Spinal cord (tissue), 10 donors: ENCODE data around the gene POLR3A. TPM values are rescaled to one million over a fixed set of nuclear protein-coding genes. Genes with fewer than 3 reads are reported as not detected.
A peak's percentile ranks its signal among the peaks of the same experiment; 100 is the strongest.

Experiments used
- DNase-seq, 6 donors: peaks; one replicate each; pipeline versions ENCODE4 v3.0.0 to v3.0.0-alpha.2; 2013 to 2015; ENCODE audit warnings: low spot score in 6 of 6, low read depth in 4 of 6
- H3K27ac ChIP-seq: one replicate; pipeline ENCODE4 v1.5.1; 2013; ENCODE audit warnings: low read depth, low read length, control low read depth
- H3K27me3 ChIP-seq: one replicate; pipeline ENCODE4 v1.6.1; 2013; ENCODE audit warnings: low read length; ENCODE audit not compliant: control insufficient read depth, insufficient read depth
- H3K36me3 ChIP-seq: one replicate; pipeline ENCODE4 v1.6.1; 2013; ENCODE audit warnings: low read length; ENCODE audit not compliant: control insufficient read depth, insufficient read depth
- H3K4me1 ChIP-seq: one replicate; pipeline ENCODE4 v1.6.1; 2013; ENCODE audit warnings: low read length; ENCODE audit not compliant: control insufficient read depth, insufficient read depth
- H3K4me3 ChIP-seq: one replicate; pipeline ENCODE4 v1.5.1; 2013; ENCODE audit warnings: low read depth, low read length, control low read depth
- H3K9me3 ChIP-seq: one replicate; pipeline ENCODE4 v1.6.1; 2013; ENCODE audit warnings: low read length; ENCODE audit not compliant: control insufficient read depth, insufficient read depth
- WGBS: methylation state at CpG from one replicate; pipeline ENCODE4 v1.1.5; 2013; ENCODE audit warnings: missing lambda C conversion rate; ENCODE audit not compliant: insufficient coverage; 5-methylcytosine and 5-hydroxymethylcytosine counted together
- polyA plus RNA-seq, 2 donors: library from polyadenylated mRNA; unstranded; fragments of 120-200 nt; gene quantifications; one replicate each; pipeline ENCODE4 v1.2.1, GENCODE V29; 2013; ENCODE audit not compliant: insufficient read length in 2 of 2
- total RNA-seq, 2 donors: library from RNA; depleted of rRNA in 1 of 2; stranded (reverse); fragments of 120-200 nt in 1 of 2; fragments of >200 nt in 1 of 2; gene quantifications; one replicate each; pipeline versions ENCODE4 v1.2.3 to v1.2.4, GENCODE V29; 2013 to 2014
- donor health status: healthy.

POLR3A gene
- total and polyA plus RNA-seq, 4 donors, result 15.3 to 25.8 (median 22.9) TPM

GRCh38 chr10:78041170-78042057, 12.1 kb upstream of the POLR3A start:
- 81% methylated on average over 5 of the region's 5 CpGs for WGBS
- Histone ChIP-seq H3K4me3 (no peak overlapping the region), H3K27ac (no peak overlapping the region), H3K36me3 (peaks cover 28% of the 10 kb centered on the region), H3K4me1 (peaks cover 7% of the 10 kb centered on the region), H3K9me3 (no peaks in the 10 kb centered on the region), H3K27me3 (no peaks in the 10 kb centered on the region)
- DNase-seq, result no peak

- no peaks in the 10 kb centered on the region for H3K27me3 ChIP-seq
- H3K9me3 ChIP-seq, result no peaks in the 10 kb centered on the region
- no peak overlapping the region for H3K27ac ChIP-seq
- peaks cover 10% of the 10 kb centered on the region for H3K4me1 ChIP-seq
- H3K4me3 ChIP-seq, result no peak overlapping the region
- 44% methylated on average over 3 of the region's 3 CpGs for WGBS
- H3K36me3 ChIP-seq, result peaks cover 37% of the 10 kb centered on the region
- no peak for DNase-seq
Measured at GRCh38 chr10:78039743-78040142, 10.4 kb upstream of the POLR3A start.

- no peak overlapping the region for H3K27ac ChIP-seq
- 51% methylated on average over 4 of the region's 5 CpGs for WGBS
- H3K27me3 ChIP-seq, result no peaks in the 10 kb centered on the region
- H3K36me3 ChIP-seq, result peaks cover 37% of the 10 kb centered on the region
- no peak overlapping the region for H3K4me3 ChIP-seq
- H3K4me1 ChIP-seq, result peaks cover 10% of the 10 kb centered on the region
- no peak for DNase-seq
- no peaks in the 10 kb centered on the region for H3K9me3 ChIP-seq
Measured at GRCh38 chr10:78038791-78039547, 9.7 kb upstream of the POLR3A start.

GRCh38 chr10:78038105-78038504, 8.8 kb upstream of the POLR3A start:
- WGBS, result no CpG with 5 or more reads among the region's 2 CpGs
- peaks cover 37% of the 10 kb centered on the region for H3K36me3 ChIP-seq
- DNase-seq, result no peak
- H3K4me3 ChIP-seq, result no peak overlapping the region
- no peaks in the 10 kb centered on the region for H3K27me3 ChIP-seq
- H3K9me3 ChIP-seq, result no peaks in the 10 kb centered on the region
- peaks cover 12% of the 10 kb centered on the region for H3K4me1 ChIP-seq
- H3K27ac ChIP-seq, result no peak overlapping the region

- Histone ChIP-seq H3K36me3 (peaks cover 25% of the 10 kb centered on the region), H3K27ac (no peak overlapping the region), H3K27me3 (no peaks in the 10 kb centered on the region), H3K4me3 (no peak overlapping the region), H3K9me3 (no peaks in the 10 kb centered on the region), H3K4me1 (peaks cover 15% of the 10 kb centered on the region)
- no peak for DNase-seq
- WGBS, result 89% methylated on average over 7 of the region's 9 CpGs
Measured at GRCh38 chr10:78035933-78036583, 6.7 kb upstream of the POLR3A start.

GRCh38 chr10:78035437-78035836, 6.1 kb upstream of the POLR3A start:
- Histone ChIP-seq H3K36me3 (peaks cover 20% of the 10 kb centered on the region), H3K4me3 (no peak overlapping the region), H3K4me1 (peaks cover 15% of the 10 kb centered on the region), H3K9me3 (no peaks in the 10 kb centered on the region), H3K27ac (no peak overlapping the region), H3K27me3 (no peaks in the 10 kb centered on the region)
- DNase-seq, result no peak
- WGBS, result 90% methylated on average over 5 of the region's 5 CpGs

- peaks cover 20% of the 10 kb centered on the region for H3K36me3 ChIP-seq
- WGBS, result 83% methylated on average over 1 of the region's 5 CpGs
- DNase-seq, result no peak
- no peaks in the 10 kb centered on the region for H3K9me3 ChIP-seq
- peak overlapping the region; percentile 91 for H3K4me3 ChIP-seq
- no peak overlapping the region for H3K27ac ChIP-seq
- H3K27me3 ChIP-seq, result no peaks in the 10 kb centered on the region
- H3K4me1 ChIP-seq, result peaks cover 15% of the 10 kb centered on the region
Measured at GRCh38 chr10:78035025-78035424, 5.7 kb upstream of the POLR3A start.

GRCh38 chr10:78033637-78034470, 4.5 kb upstream of the POLR3A start, which contains the start of gene RPS24:
Gene RPS24, plus strand, starts transcription at chr10:78033863. Its CDS starts 39 bp downstream, at chr10:78033902.
- peak within 1 kb of the TSS; percentile 91 for H3K4me3 ChIP-seq
- WGBS, result under 1% methylated on average over 48 of the region's 55 CpGs
- peak; percentile 91 to 99 (median 98) for DNase-seq
- H3K27ac ChIP-seq, result peak within 1 kb of the TSS; percentile 68
- peaks cover 15% of the 10 kb centered on the region for H3K4me1 ChIP-seq
- H3K27me3 ChIP-seq, result no peaks in the 10 kb centered on the region
- peaks cover 18% of the 10 kb centered on the region for H3K36me3 ChIP-seq
- H3K9me3 ChIP-seq, result no peaks in the 10 kb centered on the region

GRCh38 chr10:78033387-78033636, 4.0 kb upstream of the POLR3A start:
- peaks cover 16% of the 10 kb centered on the region for H3K4me1 ChIP-seq
- WGBS, result no CpG with 5 or more reads among the region's 4 CpGs
- H3K9me3 ChIP-seq, result no peaks in the 10 kb centered on the region
- peak overlapping the region; percentile 91 for H3K4me3 ChIP-seq
- DNase-seq, result no peak
- peak overlapping the region; percentile 68 for H3K27ac ChIP-seq
- no peaks in the 10 kb centered on the region for H3K27me3 ChIP-seq
- H3K36me3 ChIP-seq, result peaks cover 14% of the 10 kb centered on the region
